HG02870 (cell line): ENCODE results near the gene CCDC12.

Experiments
- ATAC-seq: cut with Tn5 transposase; IDR thresholded peaks from one replicate; pipeline ENCODE4 v1.9.1; 2021; ENCODE audit warnings: mild to moderate bottlenecking, moderate library complexity; ENCODE audit not compliant: unreplicated experiment

Gene CCDC12

GRCh38 chr3:46997453-46998091, 21.0 kb upstream of the CCDC12 start:
- ATAC-seq: no peak

GRCh38 chr3:46996689-46997452, 20.3 kb upstream of the CCDC12 start:
- no peak for ATAC-seq

GRCh38 chr3:46995901-46996562, 19.5 kb upstream of the CCDC12 start:
- no peak for ATAC-seq

- ATAC-seq: no peak
These were observed 18.5 kb upstream of the CCDC12 start for GRCh38 chr3:46994801-46995731.

- no peak for ATAC-seq
These were observed 17.4 kb upstream of the CCDC12 start for GRCh38 chr3:46993986-46994385.

GRCh38 chr3:46993292-46993691, 16.7 kb upstream of the CCDC12 start:
- ATAC-seq: no peak

GRCh38 chr3:46992231-46992630, 15.7 kb upstream of the CCDC12 start:
- no peak for ATAC-seq

- ATAC-seq: no peak
These were observed 15.0 kb upstream of the CCDC12 start for GRCh38 chr3:46991406-46992165.

GRCh38 chr3:46990573-46991374, 14.2 kb upstream of the CCDC12 start:
- no peak for ATAC-seq

GRCh38 chr3:46989146-46989810, 12.7 kb upstream of the CCDC12 start:
- no peak for ATAC-seq

GRCh38 chr3:46988616-46989015, 12.1 kb upstream of the CCDC12 start:
- ATAC-seq: no peak

GRCh38 chr3:46987743-46988401, 11.3 kb upstream of the CCDC12 start:
- peak; percentile 57 for ATAC-seq

GRCh38 chr3:46987319-46987742, 10.8 kb upstream of the CCDC12 start:
- ATAC-seq: no peak

- no peak for ATAC-seq
These were observed 10.3 kb upstream of the CCDC12 start for GRCh38 chr3:46986782-46987310.

GRCh38 chr3:46986055-46986730, 9.6 kb upstream of the CCDC12 start:
- ATAC-seq: no peak

- no peak for ATAC-seq
These were observed 9.0 kb upstream of the CCDC12 start for GRCh38 chr3:46985588-46985987.
